CD4-positive, alpha-beta T cell treated with Interleukin-12 subunit alpha and Interleukin-12 subunit beta, for 1 hour (primary cell): ENCODE measurements around the gene RRP1.
A peak's percentile ranks its signal among the peaks of the same experiment; 100 is the strongest.

Experiments used
- DNase-seq: peaks from one replicate; pipeline ENCODE4 v3.0.0-alpha.2; 2020

The RRP1 gene, protein sequence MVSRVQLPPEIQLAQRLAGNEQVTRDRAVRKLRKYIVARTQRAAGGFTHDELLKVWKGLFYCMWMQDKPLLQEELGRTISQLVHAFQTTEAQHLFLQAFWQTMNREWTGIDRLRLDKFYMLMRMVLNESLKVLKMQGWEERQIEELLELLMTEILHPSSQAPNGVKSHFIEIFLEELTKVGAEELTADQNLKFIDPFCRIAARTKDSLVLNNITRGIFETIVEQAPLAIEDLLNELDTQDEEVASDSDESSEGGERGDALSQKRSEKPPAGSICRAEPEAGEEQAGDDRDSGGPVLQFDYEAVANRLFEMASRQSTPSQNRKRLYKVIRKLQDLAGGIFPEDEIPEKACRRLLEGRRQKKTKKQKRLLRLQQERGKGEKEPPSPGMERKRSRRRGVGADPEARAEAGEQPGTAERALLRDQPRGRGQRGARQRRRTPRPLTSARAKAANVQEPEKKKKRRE

DNA sequence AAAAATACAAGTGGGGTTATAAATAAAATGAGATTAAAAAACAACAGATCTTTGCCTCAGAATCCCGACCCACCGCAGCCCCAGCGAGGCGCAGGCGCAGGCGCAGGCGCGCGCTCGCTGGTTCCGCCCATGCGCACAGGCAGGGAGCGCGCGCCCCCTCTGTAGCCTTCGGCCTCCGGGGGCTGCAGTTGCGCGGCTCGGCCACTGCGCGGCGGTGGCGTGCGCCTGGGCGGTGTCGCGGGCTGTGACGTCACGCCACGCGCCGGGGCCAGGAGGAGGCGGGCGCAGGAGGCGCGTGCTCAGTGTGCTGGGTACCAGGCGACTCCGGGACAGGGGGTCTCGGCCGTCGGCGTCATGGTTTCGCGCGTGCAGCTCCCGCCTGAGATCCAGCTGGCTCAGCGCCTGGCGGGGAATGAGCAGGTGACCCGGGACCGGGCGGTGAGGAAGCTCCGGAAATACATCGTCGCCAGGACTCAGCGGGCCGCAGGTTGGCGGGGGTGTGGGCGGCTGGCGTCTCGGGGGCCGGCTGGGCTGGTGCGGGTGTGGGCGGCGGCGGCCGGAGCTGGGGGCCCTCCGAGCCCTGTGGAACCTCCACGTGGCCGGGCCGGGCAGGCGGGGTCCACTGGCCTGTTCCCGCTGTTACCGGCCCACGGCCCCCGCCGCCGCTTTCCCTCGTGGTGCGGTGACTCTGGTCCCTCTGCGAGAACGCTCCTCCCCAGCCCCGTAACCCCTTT, at the start of gene RRP1:
Gene RRP1, plus strand, starts transcription at position 302 of the 734 bp plus-strand sequence. Its CDS starts 53 bp downstream, at position 355.
- DNase-seq = peak; percentile 95

DNA sequence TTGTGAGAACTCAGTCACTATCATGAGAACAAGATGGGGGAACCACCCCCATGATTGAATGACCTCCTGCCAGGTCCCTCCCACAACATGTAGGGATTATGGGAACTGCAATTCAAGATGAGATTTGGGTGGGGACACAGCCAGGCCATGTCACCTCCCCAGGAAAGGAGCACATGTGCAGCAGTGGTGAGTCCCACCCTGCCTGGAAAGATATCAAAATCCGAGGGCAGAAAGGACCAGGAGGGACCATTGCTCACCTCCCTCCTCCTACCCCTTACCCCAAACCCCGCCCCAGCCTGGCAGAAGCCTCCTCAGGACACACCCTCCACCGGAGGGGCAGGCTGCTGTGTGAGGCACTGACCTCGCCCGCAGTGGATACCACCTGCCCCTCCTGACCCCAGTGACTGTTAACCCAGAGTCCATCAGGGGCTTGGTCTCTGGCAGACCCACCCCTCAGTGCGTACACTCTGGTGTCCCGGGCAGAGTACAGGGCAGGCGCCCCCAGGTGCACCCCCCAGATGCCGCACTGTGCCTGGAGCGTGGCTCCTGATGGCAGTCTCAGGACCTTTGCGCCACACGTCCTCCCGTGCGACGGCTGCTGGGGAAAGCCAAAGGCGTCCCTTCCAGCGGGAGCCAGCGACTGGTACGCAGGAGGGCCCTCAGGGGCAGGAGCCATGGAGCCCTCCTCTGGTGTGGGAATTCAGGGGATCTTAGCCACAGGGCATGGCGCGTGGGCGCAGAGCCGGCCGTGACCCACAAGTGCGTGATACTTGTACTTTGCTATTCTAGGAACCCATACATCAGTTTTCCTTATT, 49.5 kb upstream of the RRP1 start:
- DNase-seq = no peak

DNA sequence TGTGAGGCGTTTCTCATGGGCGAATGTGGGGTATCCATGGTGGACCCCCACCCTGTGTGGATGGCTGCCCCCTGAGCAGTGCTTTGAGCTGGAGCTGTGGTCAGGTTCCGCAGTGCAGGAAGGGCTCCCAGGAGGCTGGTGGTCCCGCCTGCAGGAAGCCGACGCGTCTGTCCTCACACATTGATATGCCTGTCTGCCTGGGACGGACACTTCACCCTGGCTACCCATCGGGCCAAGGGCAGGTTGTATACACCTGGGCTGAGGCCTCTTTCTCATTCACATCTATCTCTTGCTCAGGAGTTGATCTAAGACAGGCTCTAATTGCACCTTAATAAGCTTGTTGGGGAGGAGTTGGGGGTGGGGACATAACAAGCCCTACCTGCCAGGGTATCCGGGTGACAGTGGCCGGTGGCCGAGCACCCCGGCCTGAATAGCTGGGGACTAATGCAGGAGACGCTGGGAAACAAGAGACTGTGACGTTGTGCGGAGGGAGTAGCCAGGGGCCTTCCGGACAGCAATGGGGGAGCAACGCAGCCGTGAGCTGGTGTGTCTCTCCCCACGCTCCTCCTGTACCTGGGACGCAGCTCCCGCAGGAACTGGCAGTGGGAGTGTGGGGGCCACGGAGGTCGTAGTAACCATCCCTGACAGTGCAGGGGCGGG, 48.8 kb upstream of the RRP1 start:
- no peak for DNase-seq

DNA sequence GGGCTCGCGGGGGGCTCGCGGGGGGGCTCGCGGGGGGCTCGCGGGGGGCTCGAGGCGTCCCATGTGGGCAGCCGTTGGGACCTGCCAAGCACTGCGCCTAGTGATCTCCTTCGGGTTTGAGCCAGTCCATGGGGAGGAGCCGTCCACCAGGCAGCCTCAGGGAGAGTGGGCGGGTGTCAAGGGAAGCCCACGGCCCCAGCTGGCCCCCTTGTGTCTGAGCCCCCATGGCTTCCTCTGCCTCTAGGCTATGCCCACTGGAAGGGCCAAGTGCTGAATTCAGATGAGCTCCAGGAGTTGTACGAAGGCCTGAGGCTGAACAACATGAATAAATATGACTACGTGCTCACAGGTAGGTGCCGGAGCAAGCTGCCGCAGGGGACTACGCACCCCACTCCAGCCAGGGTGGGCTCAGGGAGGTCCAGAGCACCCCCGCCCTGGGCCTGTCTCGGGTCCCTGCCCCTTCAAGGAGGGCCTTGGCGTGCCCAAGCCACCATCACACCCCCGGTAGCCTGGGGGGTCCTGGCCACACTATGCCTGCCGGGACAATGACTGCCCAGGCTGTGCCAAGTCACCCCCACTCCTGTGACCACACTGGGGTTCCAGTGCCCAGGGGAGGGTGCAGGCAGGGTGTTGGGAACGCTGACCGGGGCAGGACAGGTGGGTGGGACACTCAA, 47.8 kb upstream of the RRP1 start:
- no peak for DNase-seq

DNA sequence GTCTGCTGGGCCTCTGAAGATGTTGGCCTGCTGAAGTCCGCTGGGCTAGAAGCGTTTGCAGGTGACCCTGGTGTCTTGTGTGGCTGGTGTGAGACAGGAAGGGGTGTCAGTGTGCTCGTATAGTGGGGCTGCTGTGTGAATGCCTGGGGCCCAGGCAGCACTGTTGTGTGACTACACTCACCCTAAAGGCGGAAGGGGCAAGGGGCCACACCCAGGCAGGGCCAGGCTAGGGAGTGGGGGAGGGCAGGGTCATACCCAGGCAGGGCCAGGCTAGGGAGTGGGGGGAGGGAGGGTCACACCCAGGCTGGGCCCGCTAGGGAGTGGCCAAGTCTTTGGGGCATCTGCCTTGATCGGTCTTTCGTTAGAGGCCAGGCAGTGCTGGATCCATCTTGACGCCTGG, 45.4 kb upstream of the RRP1 start:
- DNase-seq = no peak

DNA sequence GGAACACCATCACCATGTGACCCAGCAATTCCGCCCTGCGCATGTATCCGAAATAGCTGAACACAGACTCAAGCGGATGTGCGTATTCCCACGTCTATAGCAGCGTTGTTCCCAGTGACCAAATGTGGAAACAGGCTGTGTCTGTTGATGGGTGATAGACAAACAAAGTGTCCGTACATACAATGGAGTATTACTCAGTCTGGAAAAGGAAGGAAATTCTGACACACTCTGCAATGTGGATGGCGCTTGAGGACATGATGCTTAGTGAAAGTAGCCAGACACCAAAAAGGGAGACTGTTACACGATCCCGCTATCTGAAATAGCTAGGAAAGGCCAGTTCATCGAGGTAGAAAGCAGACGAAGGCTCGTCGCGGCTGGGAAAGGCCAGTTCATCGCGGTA, 44.7 kb upstream of the RRP1 start:
- no peak for DNase-seq

DNA sequence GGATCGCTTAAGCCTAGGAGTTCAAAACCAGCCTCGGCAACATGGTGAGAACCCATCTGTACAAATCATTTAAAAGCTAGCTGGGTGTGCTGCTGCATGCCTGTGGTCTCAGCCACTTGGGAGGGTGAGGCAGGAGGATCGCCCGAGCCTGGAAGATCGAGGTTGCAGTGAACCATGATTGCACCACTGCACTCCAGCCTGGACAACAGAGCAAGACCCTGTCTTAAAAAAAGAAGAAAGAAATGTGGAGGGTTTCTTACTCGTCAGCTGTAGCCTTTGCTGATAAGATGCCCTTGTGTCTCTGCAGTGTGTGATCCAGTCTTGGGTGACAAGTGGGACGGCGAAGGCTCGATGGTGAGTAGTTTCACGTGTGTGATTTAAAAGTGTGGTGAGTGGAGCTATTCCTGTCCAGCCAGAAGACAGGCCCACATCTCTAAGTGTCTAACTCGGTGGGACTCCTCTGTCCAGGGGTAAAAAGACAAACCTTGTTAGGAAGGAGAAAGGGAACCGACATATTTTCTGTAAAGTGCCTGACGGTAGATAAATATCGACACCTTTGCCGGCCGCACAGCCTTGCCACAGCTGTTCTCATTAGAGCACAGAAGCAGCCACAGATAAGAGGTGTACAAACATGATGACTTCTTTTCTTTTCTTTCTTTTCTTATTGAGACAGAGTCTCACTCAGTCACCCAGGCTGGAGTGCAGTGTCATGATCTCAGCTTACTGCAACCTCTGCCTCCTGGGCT, 43.4 kb upstream of the RRP1 start:
- no peak for DNase-seq

DNA sequence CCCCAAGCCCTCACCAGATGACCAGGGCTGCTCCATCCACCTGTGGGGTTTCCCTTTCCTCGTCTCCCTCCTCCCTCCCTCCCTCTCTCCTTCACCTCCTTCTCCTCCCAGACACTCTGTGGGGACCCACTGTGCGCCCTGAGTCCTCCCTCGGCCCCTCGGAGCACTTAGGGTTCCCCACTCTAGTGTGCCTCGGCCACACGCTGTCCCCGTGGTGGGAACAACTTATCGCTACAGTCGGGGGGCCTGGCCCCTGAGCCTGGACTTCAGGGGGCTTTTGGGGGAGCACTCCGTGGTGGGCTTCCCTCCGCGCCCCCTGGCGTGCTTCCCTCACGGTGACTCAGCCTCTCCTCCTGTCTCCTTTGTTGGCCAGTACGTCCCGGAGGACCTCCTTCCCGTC, 40.8 kb upstream of the RRP1 start:
- no peak for DNase-seq

DNA sequence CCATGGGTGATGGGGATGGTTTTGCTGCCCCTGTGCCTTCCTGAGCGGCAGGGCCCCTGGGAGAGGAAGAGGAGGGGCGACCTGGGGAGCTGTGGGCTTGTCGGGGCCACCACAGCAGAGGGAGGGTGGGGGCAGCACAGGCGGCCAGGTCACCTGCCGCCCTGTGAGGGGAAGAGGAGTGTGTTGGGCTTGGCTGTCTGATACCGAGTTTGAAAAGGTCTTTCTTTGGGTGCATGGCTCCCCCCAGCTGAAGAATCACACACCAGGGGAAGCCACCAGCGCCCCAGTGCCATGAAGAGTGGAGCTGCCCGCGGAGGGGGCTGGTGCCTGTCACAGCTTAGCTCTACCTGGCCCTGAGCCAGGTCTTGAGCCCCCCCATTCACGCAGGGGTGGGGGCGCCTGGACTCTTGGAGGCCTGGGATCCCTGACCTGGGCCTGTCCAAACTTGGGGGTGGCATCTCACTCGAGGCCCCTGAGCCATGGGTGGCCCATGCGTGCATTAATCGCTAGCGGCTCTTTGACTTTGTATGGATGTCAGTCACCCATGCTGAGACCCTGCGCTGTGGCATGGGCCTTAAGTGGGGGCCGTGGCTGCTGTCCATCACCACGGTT, 39.6 kb upstream of the RRP1 start:
- no peak for DNase-seq

DNA sequence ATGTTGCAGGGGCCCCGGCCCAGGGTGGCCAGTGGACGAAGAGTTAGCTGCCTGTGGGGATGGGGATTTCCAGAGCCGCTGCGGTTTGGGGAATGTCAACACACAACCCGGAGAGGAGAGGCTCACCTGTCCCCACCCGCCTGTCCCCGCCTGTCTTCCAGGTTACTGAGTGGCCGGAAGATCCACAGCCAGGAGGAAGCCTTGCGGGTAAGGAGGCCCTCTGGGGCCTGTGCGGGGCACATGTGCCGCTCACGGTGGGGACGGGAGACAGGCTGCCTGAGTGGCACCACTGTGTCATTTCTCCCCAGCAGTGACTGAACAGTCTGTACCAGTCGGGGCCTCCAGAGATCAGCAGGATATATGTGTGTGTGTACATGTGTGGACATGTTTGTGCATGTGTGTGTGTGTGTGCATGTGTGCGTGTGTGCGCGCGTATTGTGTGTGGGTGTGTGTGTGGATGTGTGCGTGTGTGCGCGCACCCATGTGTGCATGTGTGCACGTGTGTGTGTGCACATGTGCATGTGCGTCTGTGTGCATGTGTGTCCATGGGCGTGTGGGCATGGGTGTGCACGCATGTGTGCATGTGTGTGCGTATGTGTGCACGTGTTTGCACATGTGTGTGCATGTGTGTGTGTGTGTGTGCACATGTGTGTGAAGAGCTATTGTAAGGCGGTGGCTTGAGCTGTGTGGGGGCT, 38.9 kb upstream of the RRP1 start:
- DNase-seq = no peak

DNA sequence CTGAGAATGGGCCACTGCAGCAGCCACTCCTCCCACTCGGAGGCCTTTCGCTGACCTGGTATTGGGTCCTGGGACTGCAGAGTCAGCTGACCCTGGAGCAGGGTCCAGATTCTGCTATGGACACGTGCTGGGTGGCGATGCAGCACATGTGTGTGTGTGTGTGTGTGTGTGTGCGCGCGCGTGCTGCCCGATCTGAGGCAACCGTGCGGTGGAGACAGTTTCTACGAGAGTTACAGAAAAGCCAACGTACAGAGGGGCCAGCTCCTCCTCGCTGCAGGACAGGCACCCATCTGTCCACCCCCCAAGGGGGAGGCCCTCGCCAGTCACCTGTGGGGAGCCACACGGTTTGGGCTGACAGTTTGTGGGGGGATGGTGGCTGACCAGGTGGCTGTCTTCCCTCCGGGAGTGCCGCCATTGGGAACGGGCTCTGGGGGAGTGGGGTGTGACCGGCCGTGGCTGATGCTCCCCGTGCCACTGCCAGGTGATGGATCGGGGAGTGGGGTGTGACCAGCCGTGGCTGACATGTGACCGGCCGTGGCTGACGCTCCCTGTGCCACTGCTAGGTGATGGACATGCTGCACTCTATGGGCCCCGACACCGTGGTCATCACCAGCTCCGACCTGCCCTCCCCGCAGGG, 37.3 kb upstream of the RRP1 start:
- no peak for DNase-seq

DNA sequence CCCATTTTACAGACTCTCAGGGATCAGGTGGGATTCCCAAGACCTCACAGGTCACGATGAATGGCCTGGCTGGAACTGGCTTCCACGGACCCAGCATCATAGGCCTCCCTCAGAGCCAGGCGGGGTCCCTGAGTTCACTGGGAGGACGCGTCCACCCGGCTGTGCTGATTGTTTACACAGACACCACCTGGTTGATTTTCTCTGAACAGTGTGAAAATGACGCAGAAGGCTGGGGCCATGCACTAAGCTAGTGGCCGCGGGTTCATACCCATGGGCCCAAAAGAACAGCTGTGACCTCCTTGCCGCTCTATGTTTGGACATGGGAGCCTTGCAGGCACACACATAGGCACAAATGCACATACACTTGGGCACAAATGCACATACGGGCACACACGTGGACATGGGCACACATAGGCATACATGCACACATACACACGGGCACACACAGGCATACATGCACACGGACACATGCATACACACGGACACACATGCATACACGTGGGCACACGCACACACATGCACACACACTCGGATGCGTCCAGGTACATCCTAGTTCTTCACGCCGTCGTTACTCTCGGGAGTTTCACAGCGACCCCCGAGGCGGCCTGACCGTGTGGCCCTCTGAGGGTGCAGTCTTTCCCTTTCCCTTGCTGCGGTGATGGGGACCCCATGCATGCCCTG, 36.5 kb upstream of the RRP1 start:
- no peak for DNase-seq

DNA sequence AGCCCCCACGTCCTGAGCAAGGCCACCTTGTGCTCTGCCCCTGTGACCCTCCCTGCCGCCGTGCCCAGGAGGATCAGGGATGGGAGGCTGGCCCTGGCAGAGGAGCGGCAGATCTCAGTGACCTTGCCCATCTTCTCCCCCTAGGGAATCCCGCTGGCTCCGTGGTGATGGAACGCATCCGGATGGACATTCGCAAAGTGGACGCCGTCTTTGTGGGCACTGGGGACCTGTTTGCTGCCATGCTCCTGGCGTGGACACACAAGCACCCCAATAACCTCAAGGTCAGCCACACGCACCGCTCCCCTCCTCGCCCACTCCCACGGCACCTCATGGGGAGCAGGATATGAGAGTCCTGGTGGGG, 36.0 kb upstream of the RRP1 start:
- DNase-seq = no peak

DNA sequence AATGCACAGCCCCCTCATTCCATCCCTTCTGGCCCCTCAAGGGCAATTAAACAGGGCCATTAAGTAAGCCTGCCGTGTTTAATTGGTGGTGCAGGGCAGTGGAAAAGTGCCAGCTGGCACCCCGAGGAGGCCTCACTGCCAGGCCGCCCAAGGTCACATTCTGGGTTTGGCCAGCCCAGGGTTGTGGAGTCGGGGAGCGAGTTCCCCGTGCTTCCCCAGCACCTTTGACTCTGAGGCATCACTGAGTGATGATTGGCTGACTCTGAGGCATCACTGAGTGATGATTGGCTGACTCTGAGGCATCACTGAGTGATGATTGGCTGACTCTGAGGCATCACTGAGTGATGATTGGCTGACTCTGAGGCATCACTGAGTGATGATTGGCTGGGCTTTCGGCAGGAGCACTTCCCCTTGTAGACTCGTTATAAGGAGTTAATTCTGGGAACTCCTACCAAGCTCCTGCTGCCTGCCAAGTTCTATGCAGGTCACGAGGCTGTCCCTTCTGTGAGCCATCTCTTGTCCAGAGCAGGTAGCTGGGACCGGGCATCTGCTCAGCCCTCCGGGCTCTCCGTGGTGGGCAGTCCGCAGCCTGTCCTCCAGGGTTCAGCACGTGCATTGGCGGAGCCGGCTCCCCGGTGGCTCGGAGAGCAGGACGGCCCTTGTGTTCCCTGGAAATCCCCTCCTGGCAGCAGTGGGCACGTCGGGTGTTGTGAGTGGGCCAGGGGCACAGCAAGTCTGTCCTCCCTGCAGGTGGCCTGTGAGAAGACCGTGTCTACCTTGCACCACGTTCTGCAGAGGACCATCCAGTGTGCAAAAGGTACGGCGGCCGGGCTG, 34.2 kb upstream of the RRP1 start:
- DNase-seq = no peak

DNA sequence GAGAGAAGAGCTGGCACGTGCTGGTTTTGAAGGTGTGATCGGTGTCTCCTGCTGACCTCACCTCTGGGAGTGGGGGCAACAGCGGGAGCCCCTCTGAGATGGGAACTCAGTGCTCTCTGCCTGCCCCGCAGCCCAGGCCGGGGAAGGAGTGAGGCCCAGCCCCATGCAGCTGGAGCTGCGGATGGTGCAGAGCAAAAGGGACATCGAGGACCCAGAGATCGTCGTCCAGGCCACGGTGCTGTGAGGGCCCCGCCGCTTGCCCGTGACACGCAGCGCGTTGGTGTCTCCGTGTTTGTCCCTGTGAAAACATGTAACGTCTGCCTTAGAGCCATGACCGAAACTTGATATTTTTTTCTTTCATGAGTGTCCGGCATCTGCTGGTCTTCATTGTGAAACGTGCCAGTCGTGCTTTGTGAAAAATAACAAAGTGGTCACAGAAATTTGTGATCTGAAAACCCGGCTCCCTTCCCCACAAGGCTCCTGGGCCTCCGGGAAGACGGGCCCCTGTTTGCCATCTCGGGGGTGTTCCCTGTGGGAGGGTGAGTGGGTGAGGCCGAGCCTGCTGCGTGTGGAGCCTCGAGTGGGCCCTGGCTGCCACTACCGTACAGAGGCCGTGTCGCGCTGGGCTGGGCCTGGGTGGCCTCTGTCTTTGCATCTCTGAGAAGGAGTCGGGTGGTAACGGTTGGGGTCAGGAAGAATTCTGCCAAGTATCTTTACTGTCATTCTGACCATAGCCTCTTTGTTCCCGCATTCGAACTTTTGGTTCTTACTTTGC, 33.4 kb upstream of the RRP1 start:
- no peak for DNase-seq

DNA sequence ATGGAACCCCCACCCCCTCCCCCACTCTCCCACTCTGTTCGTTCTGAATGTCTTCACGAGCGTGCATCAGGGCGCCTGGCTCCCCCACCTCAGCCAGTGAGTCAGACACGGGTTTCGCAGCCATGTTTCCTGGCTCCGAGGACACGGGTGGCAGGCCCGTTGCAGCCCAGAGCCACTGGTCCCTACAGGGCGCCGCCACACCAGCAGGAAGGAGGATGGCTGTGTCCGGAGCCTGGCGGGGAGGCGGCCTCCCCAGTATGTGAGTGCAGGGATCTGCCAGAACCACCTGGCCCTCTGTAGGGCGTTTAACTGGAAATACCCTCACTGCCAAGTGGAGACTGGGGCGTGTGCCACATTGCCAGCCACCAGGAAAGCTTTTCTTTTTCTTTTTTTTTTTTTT, 31.8 kb upstream of the RRP1 start:
- DNase-seq = no peak

DNA sequence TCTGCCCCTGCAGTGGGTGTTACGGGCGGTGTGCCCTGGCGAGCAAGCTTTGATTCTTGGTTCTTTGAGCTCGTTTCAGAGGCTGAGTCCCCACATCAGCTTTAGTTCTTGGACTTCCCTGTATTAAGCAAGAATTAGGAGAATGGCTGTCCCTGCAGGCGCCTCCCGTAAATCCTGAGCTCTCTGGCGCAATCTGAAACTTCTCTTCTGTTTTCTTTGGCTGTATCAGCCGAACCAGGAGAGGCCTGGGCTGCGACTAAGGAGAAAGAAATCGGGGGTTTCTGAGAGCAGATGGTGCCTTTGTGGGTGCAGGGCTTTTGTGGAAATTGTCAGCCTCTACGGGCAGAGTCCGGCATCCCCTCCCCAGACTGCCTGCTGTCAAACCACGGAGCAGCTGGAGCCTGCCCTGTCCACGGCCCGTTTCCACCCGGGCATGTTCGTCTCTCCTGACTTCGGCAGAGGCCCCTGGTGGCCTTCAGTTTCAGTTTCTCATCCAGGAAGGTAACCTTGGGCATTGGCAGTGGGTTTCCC, 31.2 kb upstream of the RRP1 start:
- no peak for DNase-seq
